Transverse colon (tissue), 4 donors: ENCODE measurements around the gene KRT80. TPM values are rescaled to one million over a fixed set of nuclear protein-coding genes. Genes with fewer than 3 reads are reported as not detected.
"Not testable (repeated sequence)": the region's sequence is repeated elsewhere in the genome, so short reads cannot be mapped to it uniquely, and the experiment has no call there.

ENCODE experiments used
- DNase-seq: peaks from one replicate; pipeline ENCODE4 v3.0.0-alpha.2; 2019
- H3K27ac ChIP-seq, 4 donors: fragments of 200-600 bp; sonication (generic); 2 replicates each; pipeline ENCODE4 v1.5.1; 2016 to 2018; ENCODE audit warnings: inconsistent platforms in 4 of 4
- H3K27me3 ChIP-seq: fragments of 200-600 bp; sonication (generic); 2 replicates; pipeline ENCODE4 v1.5.1; 2017; ENCODE audit warnings: inconsistent platforms
- H3K36me3 ChIP-seq, 4 donors: fragments of 200-600 bp; sonication (generic); 2 replicates each; pipeline ENCODE4 v1.5.1; 2017 to 2019; ENCODE audit warnings: inconsistent platforms in 4 of 4
- H3K4me1 ChIP-seq, 4 donors: fragments of 200-600 bp; sonication (generic); 2 replicates each; pipeline ENCODE4 v1.5.1; 2017 to 2020; ENCODE audit warnings: inconsistent platforms in 4 of 4
- H3K4me3 ChIP-seq, 4 donors: fragments of 200-600 bp; sonication (generic); 1 replicate in 1 of 4; 2 replicates in 3 of 4; pipeline versions ENCODE4 v1.5.1 to v1.6.1; 2017 to 2019; ENCODE audit warnings: inconsistent platforms in 4 of 4
- H3K9me3 ChIP-seq, 2 donors: fragments of 200-600 bp; sonication (generic); 2 replicates each; pipeline ENCODE4 v1.5.1; 2017 to 2019; ENCODE audit warnings: inconsistent platforms in 2 of 2
- CTCF ChIP-seq, 5 experiments: fragments of 200-600 bp in 3 of 5; fragments of 450-650 bp in 2 of 5; sonication (generic) in 3 of 5; IDR thresholded peaks; 1 replicate in 2 of 5; 2 replicates in 3 of 5; pipeline ENCODE4 v1.5.1; 2016 to 2017; ENCODE audit warnings: antibody characterized with exemption in 5 of 5, inconsistent platforms in 3 of 5, mild to moderate bottlenecking in 2 of 5, moderate library complexity in 1 of 5
- EP300 ChIP-seq: sonication (generic); formaldehyde crosslinking; IDR thresholded peaks from one replicate; pipeline ENCODE4 v1.6.1; 2017; ENCODE audit warnings: antibody characterized with exemption, low read depth
- POLR2A ChIP-seq: fragments of 450-650 bp; IDR thresholded peaks from one replicate; pipeline ENCODE4 v1.6.1; 2016; ENCODE audit warnings: antibody characterized with exemption, mild to moderate bottlenecking, moderate library complexity
- POLR2AphosphoS5 ChIP-seq, 3 donors: sonication (generic); formaldehyde crosslinking; IDR thresholded peaks; one replicate each; pipeline ENCODE4 v1.6.1; 2016; ENCODE audit warnings: antibody characterized with exemption in 3 of 3
- WGBS, 2 donors: methylation state at CpG; one replicate each; pipeline ENCODE4 v1.1.5; 2018; ENCODE audit warnings: low coverage in 1 of 2; 5-methylcytosine and 5-hydroxymethylcytosine counted together
- in situ Hi-C, 4 donors: fragments of 200-750 bp; cut with MboI; loops; one replicate each; pipeline versions ENCODE4 v1.15.0 to v1.15.1; 2017; ENCODE audit warnings: low sequenced_read_pairs in 3 of 4, low pct_ligation_motif_present in 1 of 4, low pct_unique_long_range_greater_than_20kb in 1 of 4
- intact Hi-C: fragments of 100-400 bp; cut with DNase I; formaldehyde crosslinking; loops from one replicate; pipeline ENCODE4 v1.15.1; 2023; ENCODE audit warnings: low total_unique reads
- total RNA-seq, 4 donors: library from RNA; depleted of rRNA; stranded (reverse); fragments of >200 nt; gene quantifications; one replicate each; pipeline ENCODE4 v1.1.0, GENCODE V29; 2016

KRT80 gene
- total RNA-seq, result under 1 TPM in 1 of 4 donors, not detected in 3; 0.14 TPM

- 32% methylated on average over 9 of the region's 20 CpGs; no CpG with 5 or more reads in 1 of the 2 donors for WGBS, 2 donors
- H3K36me3 ChIP-seq, result no peaks in the 10 kb centered on the region
- H3K27me3 ChIP-seq, result no peaks in the 10 kb centered on the region
- intact Hi-C loops (no loop called here), in situ Hi-C loops (no loop called here)
- no peaks in the 10 kb centered on the region for H3K9me3 ChIP-seq
- peak; percentile 84 for DNase-seq
- no peak for TF ChIP-seq EP300
- peak; percentile 68 to 79 (median 78) for TF ChIP-seq POLR2AphosphoS5 (IDR thresholded peaks at IDR 0.05)
- H3K27ac ChIP-seq, result peak within 1 kb of the TSS in 2 of 4 donors; percentile 39 to 41
- H3K4me3 ChIP-seq, result no peak within 1 kb of the TSS
- peaks cover 8 to 18% (median 16%) of the 10 kb centered on the region in 4 donors for H3K4me1 ChIP-seq
Measured at GRCh38 chr12:52191841-52192791, at the start of gene KRT80. TSS of gene KRT80 (minus strand) at chr12:52192014. CDS start at chr12:52191902, 112 bp downstream.

- no peak for DNase-seq
- Histone ChIP-seq H3K4me3 (no peak overlapping the region), H3K27ac (no peak overlapping the region), H3K36me3 (no peaks in the 10 kb centered on the region), H3K9me3 (no peaks in the 10 kb centered on the region), H3K4me1 (peaks cover 11 to 20% (median 16%) of the 10 kb centered on the region in 4 donors), H3K27me3 (no peaks in the 10 kb centered on the region)
- TF ChIP-seq CTCF (IDR thresholded peaks at IDR 0.05) (no peak), POLR2A (no peak), POLR2AphosphoS5 (IDR thresholded peaks at IDR 0.05) (no peak), EP300 (no peak)
- WGBS, 2 donors, result 76% methylated on average over 3 of the region's 11 CpGs; no CpG with 5 or more reads in 1 of the 2 donors
- intact Hi-C loops (no loop called here), in situ Hi-C loops (no loop called here)
Measured at GRCh38 chr12:52241205-52241842, 49.5 kb upstream of the KRT80 start.

GRCh38 chr12:52240247-52240646 lies 48.4 kb upstream of the KRT80 start:
- intact Hi-C loops, DNase-seq: not testable (repeated sequence)
- WGBS, 2 donors, result 83 to 87% methylated on average over 6 of the region's 6 CpGs

GRCh38 chr12:52239767-52240166 lies 48.0 kb upstream of the KRT80 start:
- 55 to 56% methylated on average over 2 of the region's 2 CpGs for WGBS, 2 donors
- H3K27ac ChIP-seq, result no peak overlapping the region

More at GRCh38 chr12:52240247-52240646, 48.4 kb upstream of the KRT80 start:
- H3K4me3 ChIP-seq, H3K27ac ChIP-seq, in situ Hi-C loops, H3K36me3 ChIP-seq, H3K9me3 ChIP-seq, H3K27me3 ChIP-seq: not testable (repeated sequence)
- peaks cover 11 to 31% (median 21%) of the 10 kb centered on the region in 4 donors for H3K4me1 ChIP-seq

More at GRCh38 chr12:52239767-52240166, 48.0 kb upstream of the KRT80 start:
- H3K36me3 ChIP-seq, result no peaks in the 10 kb centered on the region
- intact Hi-C loops (no loop called here), in situ Hi-C loops (no loop called here)
- peaks cover 11 to 32% (median 21%) of the 10 kb centered on the region in 4 donors for H3K4me1 ChIP-seq
- DNase-seq, result no peak
- no peaks in the 10 kb centered on the region for H3K27me3 ChIP-seq
- no peaks in the 10 kb centered on the region for H3K9me3 ChIP-seq
- no peak overlapping the region for H3K4me3 ChIP-seq
- TF ChIP-seq CTCF (IDR thresholded peaks at IDR 0.05) (no peak), POLR2AphosphoS5 (IDR thresholded peaks at IDR 0.05) (no peak), EP300 (no peak), POLR2A (no peak)
